Lower leg skin (tissue), 3 donors: ENCODE results near the gene CADM4.

Experiments used
- POLR2A ChIP-seq, 2 donors: fragments of 450-650 bp; IDR thresholded peaks; one replicate each; pipeline ENCODE4 v1.6.1; 2016 to 2017; ENCODE audit warnings: antibody characterized with exemption in 2 of 2, mild to moderate bottlenecking in 1 of 2, moderate library complexity in 1 of 2
- TF ChIP-seq, protein P1 (sequence below), 3 donors: fragments of 450-650 bp; IDR thresholded peaks; one replicate each; pipeline ENCODE4 v1.5.1; 2016; ENCODE audit warnings: antibody characterized with exemption in 3 of 3, mild to moderate bottlenecking in 3 of 3, moderate library complexity in 2 of 3

DNA sequence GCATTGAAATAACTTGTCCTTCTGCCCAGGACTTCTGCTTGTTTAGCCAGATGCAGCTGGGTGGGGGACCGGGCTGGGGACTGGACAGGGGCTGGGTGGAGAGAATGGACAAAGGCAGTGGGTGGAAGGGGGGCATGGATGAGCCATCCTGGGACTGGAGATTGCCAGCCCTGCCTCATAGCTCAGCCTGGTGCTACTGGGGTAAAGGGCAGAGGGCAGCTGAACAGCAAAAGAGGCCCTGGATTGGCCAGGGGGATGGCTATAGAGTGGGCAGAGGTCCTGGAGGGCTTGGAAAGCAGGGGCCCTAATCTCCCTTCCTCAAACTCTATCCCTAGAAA, 48.0 kb upstream of the CADM4 start:
- TF ChIP-seq, protein P1, sequence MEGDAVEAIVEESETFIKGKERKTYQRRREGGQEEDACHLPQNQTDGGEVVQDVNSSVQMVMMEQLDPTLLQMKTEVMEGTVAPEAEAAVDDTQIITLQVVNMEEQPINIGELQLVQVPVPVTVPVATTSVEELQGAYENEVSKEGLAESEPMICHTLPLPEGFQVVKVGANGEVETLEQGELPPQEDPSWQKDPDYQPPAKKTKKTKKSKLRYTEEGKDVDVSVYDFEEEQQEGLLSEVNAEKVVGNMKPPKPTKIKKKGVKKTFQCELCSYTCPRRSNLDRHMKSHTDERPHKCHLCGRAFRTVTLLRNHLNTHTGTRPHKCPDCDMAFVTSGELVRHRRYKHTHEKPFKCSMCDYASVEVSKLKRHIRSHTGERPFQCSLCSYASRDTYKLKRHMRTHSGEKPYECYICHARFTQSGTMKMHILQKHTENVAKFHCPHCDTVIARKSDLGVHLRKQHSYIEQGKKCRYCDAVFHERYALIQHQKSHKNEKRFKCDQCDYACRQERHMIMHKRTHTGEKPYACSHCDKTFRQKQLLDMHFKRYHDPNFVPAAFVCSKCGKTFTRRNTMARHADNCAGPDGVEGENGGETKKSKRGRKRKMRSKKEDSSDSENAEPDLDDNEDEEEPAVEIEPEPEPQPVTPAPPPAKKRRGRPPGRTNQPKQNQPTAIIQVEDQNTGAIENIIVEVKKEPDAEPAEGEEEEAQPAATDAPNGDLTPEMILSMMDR (IDR thresholded peaks at IDR 0.05), result no peak
- TF ChIP-seq POLR2A (IDR thresholded peaks at IDR 0.05), result no peak
